Activated T-helper 1 cell treated with anti-CD3 and anti-CD28 coated beads, Interleukin-2, amount 50 U/mL, for 16 hours (primary cell): ENCODE measurements around the gene MICU1.
"Not testable (repeated sequence)": the region's sequence is repeated elsewhere in the genome, so short reads cannot be mapped to it uniquely, and the experiment has no call there.

Experiments used
- DNase-seq, 2 donors: peaks; one replicate each; pipeline ENCODE4 v3.0.0-alpha.2; 2020; ENCODE audit warnings: low read depth in 1 of 2, low spot score in 1 of 2

Gene MICU1

GRCh38 chr10:72455889-72456595 is 169.8 kb downstream of the MICU1 start:
- no peak for DNase-seq

- DNase-seq: no peak
Observed at GRCh38 chr10:72449941-72450441, 175.9 kb downstream of the MICU1 start.

- DNase-seq: no peak
Observed at GRCh38 chr10:72445851-72446250, 180.0 kb downstream of the MICU1 start.

- DNase-seq: not testable (repeated sequence)
Observed at GRCh38 chr10:72442969-72443368, 182.9 kb downstream of the MICU1 start.

- DNase-seq: no peak
Observed at GRCh38 chr10:72435570-72435969, 190.3 kb downstream of the MICU1 start.

- DNase-seq: not testable (repeated sequence)
Observed at GRCh38 chr10:72430936-72431335, 194.9 kb downstream of the MICU1 start.

GRCh38 chr10:72429931-72430330 is 195.9 kb downstream of the MICU1 start:
- no peak for DNase-seq

- no peak for DNase-seq
Observed at GRCh38 chr10:72426986-72427385, 198.9 kb downstream of the MICU1 start.

GRCh38 chr10:72425133-72425532 is 200.7 kb downstream of the MICU1 start:
- no peak for DNase-seq

GRCh38 chr10:72424561-72424960 is 201.3 kb downstream of the MICU1 start:
- DNase-seq: no peak

- no peak for DNase-seq
Observed at GRCh38 chr10:72423426-72423825, 202.5 kb downstream of the MICU1 start.

- DNase-seq: no peak
Observed at GRCh38 chr10:72421885-72422540, 203.9 kb downstream of the MICU1 start.

GRCh38 chr10:72419241-72419640 is 206.6 kb downstream of the MICU1 start:
- no peak for DNase-seq

- no peak for DNase-seq
Observed at GRCh38 chr10:72418679-72419078, 207.2 kb downstream of the MICU1 start.

- DNase-seq: no peak
Observed at GRCh38 chr10:72417971-72418370, 207.9 kb downstream of the MICU1 start.

- DNase-seq: no peak
Observed at GRCh38 chr10:72416661-72417060, 209.2 kb downstream of the MICU1 start.

- no peak for DNase-seq
Observed at GRCh38 chr10:72414642-72415041, 211.2 kb downstream of the MICU1 start.

GRCh38 chr10:72409167-72409566 is 216.7 kb downstream of the MICU1 start:
- no peak for DNase-seq

GRCh38 chr10:72407927-72408600 is 217.8 kb downstream of the MICU1 start:
- no peak for DNase-seq

- DNase-seq: no peak
Observed at GRCh38 chr10:72407471-72407870, 218.4 kb downstream of the MICU1 start.

- not testable (repeated sequence) for DNase-seq
Observed at GRCh38 chr10:72395581-72395980, 230.3 kb downstream of the MICU1 start.

- DNase-seq: no peak
Observed at GRCh38 chr10:72392571-72392970, 233.3 kb downstream of the MICU1 start.
